ENCODE data around the gene NEUROD1.

Gene NEUROD1

DNA sequence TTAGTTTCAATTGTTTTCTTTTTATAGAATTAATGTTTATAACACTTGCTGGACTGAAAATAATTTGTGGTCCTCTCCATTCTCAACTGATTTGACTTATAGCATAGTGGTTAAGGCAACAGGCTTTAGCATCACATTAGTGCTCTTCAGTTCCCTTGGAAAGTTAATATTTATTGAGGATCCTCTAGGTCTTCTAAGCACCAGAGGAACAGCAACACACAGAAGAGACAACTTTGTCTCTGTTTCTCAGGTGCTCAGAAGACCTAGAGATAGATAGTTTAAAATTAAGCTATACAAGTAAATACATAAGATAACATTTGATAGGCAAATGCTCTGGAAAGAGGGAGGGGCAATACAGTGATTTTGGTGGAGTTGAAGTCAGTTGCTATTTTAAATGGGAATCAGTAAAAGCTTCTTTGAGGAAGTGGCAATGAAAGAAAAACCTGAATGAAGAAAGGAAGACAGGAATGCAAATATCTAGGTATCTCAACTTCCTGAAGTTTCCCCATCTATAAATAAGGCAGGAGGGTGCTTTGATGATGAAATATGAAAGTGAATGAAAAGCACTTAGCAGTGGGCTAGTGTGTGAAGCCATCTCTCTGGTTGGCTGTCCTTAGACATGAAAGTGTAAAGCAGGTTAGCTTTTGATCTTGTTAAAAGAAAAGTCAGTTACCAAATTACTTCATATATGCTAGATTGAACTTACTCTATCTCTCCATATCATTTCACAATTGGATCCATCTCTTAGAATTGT is 7.9 kb downstream of the NEUROD1 start:
- Histone ChIP-seq H3K9me3 (ENCODE audit: control insufficient read depth, insufficient read depth, low read length) (no peaks in the 10 kb centered on the region), H3K9ac (ENCODE audit: low read depth, low read length) (no peak overlapping the region), H3K4me1 (ENCODE audit: insufficient read depth, low read length) (peaks cover 2% of the 10 kb centered on the region; the same call in 1 of the 2 replicates), H3K36me3 (ENCODE audit: insufficient read depth, low read length) (no peaks in the 10 kb centered on the region)

DNA sequence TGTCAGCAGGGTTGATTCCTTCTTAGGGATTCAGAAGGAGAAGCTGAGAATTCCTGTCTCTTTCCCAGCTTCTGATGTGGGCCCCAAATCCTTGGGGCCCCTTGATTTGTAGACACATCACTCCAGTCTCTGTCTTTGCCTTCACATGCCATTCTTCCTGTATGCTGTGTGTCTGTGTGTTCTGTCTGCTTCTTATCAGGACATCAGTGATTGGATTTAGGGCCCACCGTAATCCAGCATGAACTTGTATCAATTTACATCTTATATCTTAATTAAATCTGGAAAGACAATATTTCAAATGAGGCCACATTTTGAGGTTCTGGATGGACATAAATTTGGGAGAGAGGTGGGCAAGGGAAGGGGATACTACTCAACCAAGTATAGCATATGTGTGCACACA is 9.7 kb downstream of the NEUROD1 start:
- Histone ChIP-seq H3K36me3 (ENCODE audit: insufficient read depth, low read length) (no peaks in the 10 kb centered on the region), H3K9me3 (ENCODE audit: control insufficient read depth, insufficient read depth, low read length) (no peaks in the 10 kb centered on the region), H3K4me1 (ENCODE audit: insufficient read depth, low read length) (peaks cover 3% of the 10 kb centered on the region; the same call in 1 of the 2 replicates), H3K9ac (ENCODE audit: low read depth, low read length) (no peak overlapping the region)

DNA sequence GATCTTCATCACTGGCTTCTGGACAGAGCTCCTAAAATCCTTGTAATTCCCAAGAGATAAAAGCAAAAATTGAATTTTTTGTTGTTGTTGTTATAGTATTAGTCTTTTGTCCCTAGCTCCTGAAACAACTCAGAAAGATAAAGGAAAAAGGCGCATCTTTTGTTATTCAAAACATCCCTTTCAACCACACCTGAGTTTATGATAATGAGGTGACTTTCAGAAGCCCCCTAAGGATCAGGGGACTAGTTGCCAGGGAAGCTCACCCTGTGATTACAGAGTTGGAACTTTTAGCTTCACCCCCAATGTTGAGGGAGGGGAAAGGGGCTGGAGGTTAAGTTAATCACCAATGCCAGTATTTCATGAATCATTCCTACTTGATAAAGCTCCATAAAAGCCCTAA is 13.1 kb downstream of the NEUROD1 start:
- no peak overlapping the region for H3K9ac ChIP-seq (ENCODE audit: low read depth, low read length)
- no peaks in the 10 kb centered on the region; the same call in 1 of the 2 replicates for H3K9me3 ChIP-seq (ENCODE audit: control insufficient read depth, insufficient read depth, low read length)
- peaks cover 3% of the 10 kb centered on the region; the same call in 1 of the 2 replicates for H3K4me1 ChIP-seq (ENCODE audit: insufficient read depth, low read length)
- H3K36me3 ChIP-seq (ENCODE audit: insufficient read depth, low read length), result no peaks in the 10 kb centered on the region

GRCh38 chr2:181662287-181662686 is 18.0 kb downstream of the NEUROD1 start:
- no peak overlapping the region for H3K9ac ChIP-seq (ENCODE audit: low read depth, low read length)

DNA sequence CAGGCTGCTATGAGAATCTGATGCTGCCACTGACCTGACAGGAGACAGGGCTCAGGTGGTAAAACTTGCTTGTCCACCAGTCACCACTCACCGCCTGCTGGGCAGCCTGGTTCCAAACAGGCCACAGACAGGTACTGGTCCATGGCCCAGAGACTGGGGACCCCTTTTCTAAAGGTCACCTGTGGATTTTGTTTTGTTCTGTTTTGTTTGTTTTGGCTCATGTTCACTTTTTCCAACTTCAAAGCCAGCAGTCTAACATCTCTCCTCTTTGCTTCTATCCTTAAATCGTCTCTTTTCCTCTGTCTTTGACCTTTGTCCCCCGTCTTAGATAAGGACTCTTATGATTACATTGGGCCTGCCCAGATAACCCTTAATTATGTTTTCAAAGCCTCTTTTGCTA is 20.1 kb downstream of the NEUROD1 start:
- H3K36me3 ChIP-seq (ENCODE audit: insufficient read depth, low read length), result no peaks in the 10 kb centered on the region
- no peaks in the 10 kb centered on the region for H3K4me1 ChIP-seq (ENCODE audit: insufficient read depth, low read length)
- no peaks in the 10 kb centered on the region for H3K9me3 ChIP-seq (ENCODE audit: control insufficient read depth, insufficient read depth, low read length)
- no peak overlapping the region for H3K9ac ChIP-seq (ENCODE audit: low read depth, low read length)

More at GRCh38 chr2:181662287-181662686, 18.0 kb downstream of the NEUROD1 start:
- H3K4me1 ChIP-seq (ENCODE audit: insufficient read depth, low read length), result no peaks in the 10 kb centered on the region; the same call in 1 of the 2 replicates
- H3K9me3 ChIP-seq (ENCODE audit: control insufficient read depth, insufficient read depth, low read length), result no peaks in the 10 kb centered on the region; the same call in 1 of the 2 replicates
- H3K36me3 ChIP-seq (ENCODE audit: insufficient read depth, low read length), result no peaks in the 10 kb centered on the region

- Histone ChIP-seq H3K9me3 (ENCODE audit: control insufficient read depth, insufficient read depth, low read length) (no peaks in the 10 kb centered on the region), H3K4me1 (ENCODE audit: insufficient read depth, low read length) (no peaks in the 10 kb centered on the region), H3K36me3 (ENCODE audit: insufficient read depth, low read length) (no peaks in the 10 kb centered on the region), H3K9ac (ENCODE audit: low read depth, low read length) (no peak overlapping the region)
Measured at GRCh38 chr2:181658444-181658843, 21.9 kb downstream of the NEUROD1 start.

DNA sequence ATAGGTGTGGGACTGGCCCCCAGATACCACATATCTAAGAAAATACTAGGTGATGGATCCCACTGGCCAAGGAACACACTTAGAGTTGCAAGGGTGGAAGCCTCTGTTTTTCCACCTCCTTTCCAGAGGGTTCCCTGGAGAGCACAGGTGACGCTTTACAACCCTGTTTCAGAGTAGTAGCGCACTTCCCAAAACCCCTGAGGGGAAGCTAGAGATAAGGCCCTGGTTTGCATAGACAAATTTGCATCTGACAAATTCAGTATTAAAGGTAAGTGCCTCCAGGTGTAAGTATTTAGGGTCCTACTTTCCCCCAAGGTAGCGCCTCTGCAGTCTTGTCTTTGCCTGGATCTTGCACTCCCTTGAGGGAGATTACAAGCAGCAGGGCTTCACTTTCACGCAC is 22.9 kb downstream of the NEUROD1 start:
- Histone ChIP-seq H3K9me3 (ENCODE audit: control insufficient read depth, insufficient read depth, low read length) (no peaks in the 10 kb centered on the region), H3K9ac (ENCODE audit: low read depth, low read length) (peak overlapping the region; percentile 57; the same call in 1 of the 2 replicates), H3K4me1 (ENCODE audit: insufficient read depth, low read length) (no peaks in the 10 kb centered on the region), H3K36me3 (ENCODE audit: insufficient read depth, low read length) (no peaks in the 10 kb centered on the region)

DNA sequence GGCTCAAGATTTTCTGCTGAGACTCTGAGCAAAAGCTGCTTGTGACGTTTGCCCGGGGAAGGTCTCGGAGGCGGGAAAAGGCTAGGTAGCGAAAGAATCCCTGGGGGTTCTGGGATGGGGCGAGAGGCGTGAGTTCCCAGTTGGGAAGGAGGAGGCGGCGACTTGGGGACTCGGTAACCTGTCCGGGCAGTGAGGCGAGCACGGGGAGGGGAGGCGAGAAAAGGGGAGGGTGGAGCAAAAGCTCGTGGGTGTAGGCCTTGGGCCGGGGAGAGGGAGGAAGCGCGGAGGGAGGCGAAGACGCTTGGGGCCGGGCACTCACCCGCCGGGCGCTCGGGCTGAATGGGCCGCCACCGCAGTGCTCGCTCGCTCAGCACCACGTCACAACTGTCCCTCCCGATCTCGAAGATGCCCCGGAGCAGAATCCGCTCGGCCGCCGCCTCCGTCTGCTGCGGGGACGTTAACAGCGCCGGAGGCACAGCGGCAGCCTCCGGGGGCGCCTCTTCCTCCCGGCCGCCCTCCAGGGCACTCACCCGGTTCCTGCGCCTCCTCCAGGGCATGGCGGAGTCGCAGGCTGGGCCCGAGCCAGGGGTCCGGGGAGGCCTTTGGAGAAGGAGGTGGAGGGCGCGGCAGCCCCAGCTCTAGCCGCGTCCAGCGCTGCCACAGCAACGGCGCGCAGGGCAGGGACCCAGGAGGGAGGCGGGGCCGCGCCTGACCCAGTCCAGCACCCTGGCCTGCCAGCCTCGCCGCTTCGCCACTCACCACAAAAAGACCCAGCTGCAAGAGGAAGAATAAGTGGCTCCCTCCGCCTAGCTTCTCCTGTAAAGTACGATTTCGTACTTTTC is 23.6 kb downstream of the NEUROD1 start, which contains the start of gene CERKL:
Gene CERKL, minus strand, starts transcription at position 656 of the 842 bp plus-strand sequence. Its CDS starts 99 bp downstream, at position 557.
- H3K4me1 ChIP-seq (ENCODE audit: insufficient read depth, low read length), result no peaks in the 10 kb centered on the region
- H3K9me3 ChIP-seq (ENCODE audit: control insufficient read depth, insufficient read depth, low read length), result no peaks in the 10 kb centered on the region
- peak within 1 kb of the TSS; percentile 57; the same call in 1 of the 2 replicates for H3K9ac ChIP-seq (ENCODE audit: low read depth, low read length)
- H3K36me3 ChIP-seq (ENCODE audit: insufficient read depth, low read length), result no peaks in the 10 kb centered on the region

GRCh38 chr2:181655519-181655918 is 24.8 kb downstream of the NEUROD1 start:
- Histone ChIP-seq H3K36me3 (ENCODE audit: insufficient read depth, low read length) (no peaks in the 10 kb centered on the region), H3K9ac (ENCODE audit: low read depth, low read length) (no peak overlapping the region), H3K9me3 (ENCODE audit: control insufficient read depth, insufficient read depth, low read length) (no peaks in the 10 kb centered on the region), H3K4me1 (ENCODE audit: insufficient read depth, low read length) (no peaks in the 10 kb centered on the region)

- H3K4me1 ChIP-seq (ENCODE audit: insufficient read depth, low read length), result no peaks in the 10 kb centered on the region
- H3K36me3 ChIP-seq (ENCODE audit: insufficient read depth, low read length), result no peaks in the 10 kb centered on the region
- no peaks in the 10 kb centered on the region for H3K9me3 ChIP-seq (ENCODE audit: control insufficient read depth, insufficient read depth, low read length)
- no peak overlapping the region for H3K9ac ChIP-seq (ENCODE audit: low read depth, low read length)
Measured at GRCh38 chr2:181649436-181649979, 30.8 kb downstream of the NEUROD1 start.

DNA sequence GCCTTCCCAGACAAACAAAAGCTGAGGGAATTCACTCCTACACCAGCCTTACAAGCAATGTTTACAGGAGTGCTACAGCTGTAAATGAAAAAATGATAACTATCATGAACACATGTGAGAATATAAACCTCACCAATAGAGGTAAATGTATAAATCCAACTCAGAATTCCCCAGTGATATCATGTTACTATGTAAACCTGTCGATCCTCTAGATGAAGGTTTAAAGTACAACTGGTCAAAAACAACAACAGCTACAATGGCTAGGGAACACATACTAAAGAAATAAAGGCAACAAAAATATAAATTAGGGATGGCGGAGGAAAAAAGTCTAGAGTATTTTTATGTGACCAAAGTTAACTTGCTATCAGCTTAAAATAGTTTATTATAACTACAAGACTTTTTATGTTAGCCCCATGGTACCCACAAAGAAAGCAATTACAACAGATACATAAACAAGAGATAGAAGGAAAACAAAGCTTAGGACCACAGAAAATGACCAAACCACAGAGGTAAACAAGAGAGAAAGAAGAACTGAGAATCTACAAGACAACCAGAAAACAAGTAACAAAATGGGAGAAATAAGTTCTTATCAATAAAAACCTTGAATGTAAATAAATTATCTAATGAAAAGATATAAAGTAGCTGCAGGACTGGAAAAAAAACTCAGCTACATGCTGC is 31.7 kb downstream of the NEUROD1 start:
- no peaks in the 10 kb centered on the region for H3K4me1 ChIP-seq (ENCODE audit: insufficient read depth, low read length)
- H3K36me3 ChIP-seq (ENCODE audit: insufficient read depth, low read length), result no peaks in the 10 kb centered on the region
- no peaks in the 10 kb centered on the region for H3K9me3 ChIP-seq (ENCODE audit: control insufficient read depth, insufficient read depth, low read length)
- H3K9ac ChIP-seq (ENCODE audit: low read depth, low read length), result no peak overlapping the region

DNA sequence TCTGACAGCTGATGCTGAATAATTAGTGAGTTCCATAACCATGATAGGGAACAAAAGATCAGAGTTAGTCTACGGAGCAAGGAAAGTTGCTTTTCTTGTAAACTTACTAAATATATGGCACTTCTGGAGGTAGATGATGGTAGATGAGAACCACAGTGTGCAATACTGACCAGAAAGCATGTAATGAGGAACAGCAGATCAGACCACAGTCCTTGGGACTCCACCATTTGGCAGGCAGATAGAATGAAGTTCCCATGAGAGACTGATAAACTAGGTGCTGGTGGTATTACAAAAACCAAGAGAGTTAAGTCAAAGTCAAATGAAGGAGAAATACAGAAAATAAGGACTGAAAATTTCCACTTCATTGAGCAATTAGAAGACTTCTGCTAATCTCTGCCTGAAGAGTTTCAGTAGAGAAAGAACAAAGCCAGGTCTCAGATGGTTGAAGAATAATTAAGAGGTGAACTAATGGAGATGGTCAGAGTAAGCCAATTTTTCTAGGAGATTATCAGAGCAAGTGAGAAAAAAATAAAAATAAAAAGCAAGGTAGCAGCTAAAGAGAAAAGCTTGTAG is 33.8 kb downstream of the NEUROD1 start:
- Histone ChIP-seq H3K4me1 (ENCODE audit: insufficient read depth, low read length) (no peaks in the 10 kb centered on the region), H3K9me3 (ENCODE audit: control insufficient read depth, insufficient read depth, low read length) (no peaks in the 10 kb centered on the region), H3K36me3 (ENCODE audit: insufficient read depth, low read length) (no peaks in the 10 kb centered on the region), H3K9ac (ENCODE audit: low read depth, low read length) (no peak overlapping the region)

- H3K36me3 ChIP-seq (ENCODE audit: insufficient read depth, low read length), result no peaks in the 10 kb centered on the region
- no peaks in the 10 kb centered on the region for H3K4me1 ChIP-seq (ENCODE audit: insufficient read depth, low read length)
- no peak overlapping the region for H3K9ac ChIP-seq (ENCODE audit: low read depth, low read length)
- H3K9me3 ChIP-seq (ENCODE audit: control insufficient read depth, insufficient read depth, low read length), result no peaks in the 10 kb centered on the region
Measured at GRCh38 chr2:181643151-181643550, 37.2 kb downstream of the NEUROD1 start.

DNA sequence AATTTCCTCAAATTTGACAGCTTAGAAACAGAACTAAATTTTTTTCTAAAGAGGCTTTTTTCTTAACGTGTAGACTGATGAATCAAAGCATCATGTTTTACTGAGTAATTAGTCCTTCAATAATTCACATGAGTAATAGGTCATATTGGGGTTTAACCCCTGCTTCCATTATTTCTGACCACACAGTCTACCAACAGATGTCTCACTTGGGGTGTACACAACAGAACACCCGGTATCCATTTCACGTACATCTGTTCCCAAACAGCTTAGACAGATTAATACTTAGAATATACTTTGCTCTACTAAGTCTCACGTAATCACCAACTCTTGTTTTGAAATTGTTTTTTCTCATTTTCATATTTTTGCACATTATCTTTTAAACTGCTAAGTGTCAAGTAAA is 38.2 kb downstream of the NEUROD1 start:
- H3K4me1 ChIP-seq (ENCODE audit: insufficient read depth, low read length), result no peaks in the 10 kb centered on the region
- no peak overlapping the region for H3K9ac ChIP-seq (ENCODE audit: low read depth, low read length)
- H3K9me3 ChIP-seq (ENCODE audit: control insufficient read depth, insufficient read depth, low read length), result no peaks in the 10 kb centered on the region
- no peaks in the 10 kb centered on the region for H3K36me3 ChIP-seq (ENCODE audit: insufficient read depth, low read length)
